GM19351 (cell line): ENCODE measurements around the gene PLCL1.

Source experiments
- ATAC-seq: cut with Tn5 transposase; IDR thresholded peaks from one replicate; pipeline ENCODE4 v1.9.1; 2021; ENCODE audit warnings: mild to moderate bottlenecking, moderate library complexity; ENCODE audit not compliant: unreplicated experiment

Gene PLCL1

DNA sequence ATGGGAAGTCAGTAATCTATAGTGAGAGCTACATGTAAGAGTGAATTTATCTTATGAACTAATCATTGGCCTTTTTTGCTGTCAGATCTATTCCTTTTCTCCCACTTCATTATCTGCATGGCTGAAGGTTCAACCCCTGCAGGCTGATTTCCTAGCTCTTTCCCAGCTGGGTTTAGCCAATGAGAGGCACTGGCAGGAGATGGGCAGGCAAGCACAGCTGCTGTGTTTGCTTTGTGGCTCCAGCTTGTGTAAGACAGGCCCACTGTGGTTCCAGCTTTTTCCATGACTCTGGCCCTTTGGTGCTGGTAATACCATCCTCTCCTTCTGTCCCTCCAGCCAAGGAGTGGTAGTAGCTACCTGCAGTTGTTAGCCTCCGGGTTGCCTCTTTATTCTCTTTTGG lies 248.8 kb downstream of the PLCL1 start:
- ATAC-seq = no peak

DNA sequence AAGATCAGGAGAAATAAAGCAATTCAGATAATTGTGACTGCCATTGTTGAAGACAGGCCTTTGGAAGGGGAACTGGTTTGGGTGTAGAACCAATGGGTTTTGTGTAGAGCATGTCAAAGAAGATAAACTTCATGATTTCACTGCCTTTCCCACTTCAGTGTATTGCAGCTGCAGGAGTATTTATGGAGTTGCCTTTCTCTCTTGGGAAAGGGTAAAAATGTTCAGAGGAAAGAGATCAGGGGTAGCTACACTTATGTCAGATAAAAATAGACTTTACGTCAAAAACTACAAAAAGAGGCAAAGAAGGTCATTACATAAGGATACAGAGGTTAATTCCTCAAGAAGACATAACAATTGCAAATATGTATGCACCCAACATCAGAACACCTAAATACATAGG lies 249.4 kb downstream of the PLCL1 start:
- ATAC-seq = no peak

DNA sequence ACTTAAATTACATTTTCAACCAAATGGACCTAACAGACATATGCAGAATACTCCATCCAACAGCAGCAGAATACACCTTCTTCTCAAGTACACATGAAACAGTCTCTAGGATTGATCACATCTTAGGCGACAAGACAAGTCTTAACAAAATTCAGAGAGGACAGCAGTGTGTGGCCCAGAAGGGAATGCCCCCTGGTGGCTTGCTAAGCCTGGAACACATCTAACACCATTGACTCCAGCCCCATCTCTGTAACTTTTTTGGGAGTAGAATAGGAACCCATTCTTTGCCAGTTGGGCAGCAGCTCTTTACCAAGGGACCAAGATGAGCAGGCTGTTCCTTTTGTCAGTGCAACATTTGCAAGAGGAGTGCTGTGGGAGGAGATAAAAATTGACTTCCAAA lies 249.9 kb downstream of the PLCL1 start:
- ATAC-seq = peak; percentile 94

DNA sequence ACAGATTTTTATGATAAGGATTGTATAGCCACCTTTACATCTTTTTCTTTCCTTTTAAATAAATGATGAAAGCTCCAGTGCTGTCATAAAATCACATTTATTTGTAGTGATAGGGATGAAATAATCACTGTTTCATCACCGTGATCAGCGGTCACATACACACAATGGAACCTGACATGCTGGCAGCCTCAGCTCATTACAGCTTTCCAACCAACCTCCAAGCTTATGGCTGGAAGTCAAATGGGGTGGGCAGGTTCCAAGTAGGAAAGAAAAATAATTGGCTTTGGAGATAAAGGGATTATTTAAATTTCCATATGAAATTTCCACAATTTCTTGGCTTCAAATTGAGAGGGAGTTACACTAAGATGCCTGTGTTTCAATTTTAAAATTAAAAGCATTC lies 251.3 kb downstream of the PLCL1 start:
- ATAC-seq = no peak

DNA sequence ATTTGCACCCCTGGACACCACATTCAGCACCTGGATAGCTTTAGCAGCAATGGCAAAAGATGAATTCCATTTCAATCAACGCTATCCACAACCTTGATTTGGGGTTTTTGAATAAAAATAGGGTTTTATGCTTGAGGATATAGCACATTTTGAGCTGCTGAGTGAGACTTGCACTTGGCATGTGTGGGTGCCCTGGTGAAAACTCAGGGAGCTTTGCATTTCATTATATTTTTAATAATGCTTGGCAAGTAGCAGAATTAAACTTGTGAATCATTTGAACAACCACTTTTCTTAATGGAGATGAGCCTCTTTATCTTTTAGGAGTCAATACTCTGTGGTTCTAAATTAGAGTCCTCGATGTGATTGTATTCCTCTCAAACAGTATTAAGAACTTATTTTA lies 252.4 kb downstream of the PLCL1 start:
- no peak for ATAC-seq

DNA sequence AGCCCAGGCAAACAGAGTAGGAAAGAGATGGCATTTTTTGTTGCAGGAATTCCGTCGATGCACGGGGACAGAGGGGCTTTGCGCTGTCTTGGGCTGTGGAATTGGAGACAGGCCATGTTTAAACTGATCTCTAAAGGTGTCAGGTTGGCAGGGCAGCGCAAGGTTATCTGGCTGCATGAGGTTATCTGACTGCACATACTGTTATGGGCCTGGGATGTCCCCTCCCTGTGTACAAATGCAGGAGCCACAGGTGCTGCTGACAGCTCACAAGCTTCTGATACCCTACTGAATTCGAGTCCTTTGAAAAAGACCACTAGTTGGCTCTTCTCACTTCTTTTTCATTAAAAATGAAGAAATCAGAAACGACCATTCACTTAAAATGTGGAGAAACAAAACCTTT lies 255.4 kb downstream of the PLCL1 start:
- ATAC-seq = no peak

DNA sequence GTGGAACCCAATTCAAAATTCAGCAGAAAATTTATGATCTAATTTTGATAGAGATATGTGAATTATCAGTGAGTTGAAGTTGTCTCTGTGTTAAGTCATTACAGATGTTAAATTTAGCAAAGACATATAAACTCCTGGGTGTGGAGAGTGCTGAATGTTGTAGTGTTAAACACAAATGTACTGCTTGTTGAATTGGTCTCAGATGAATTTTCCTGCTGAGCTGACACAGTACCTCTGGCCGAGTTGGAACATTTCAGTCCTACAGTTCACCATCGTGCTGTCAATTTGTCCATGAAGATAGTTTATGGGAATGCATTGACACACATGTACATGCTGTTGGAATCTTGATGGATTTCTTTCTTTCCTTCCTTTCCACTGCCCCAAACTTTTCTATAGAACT lies 255.9 kb downstream of the PLCL1 start:
- ATAC-seq = no peak

DNA sequence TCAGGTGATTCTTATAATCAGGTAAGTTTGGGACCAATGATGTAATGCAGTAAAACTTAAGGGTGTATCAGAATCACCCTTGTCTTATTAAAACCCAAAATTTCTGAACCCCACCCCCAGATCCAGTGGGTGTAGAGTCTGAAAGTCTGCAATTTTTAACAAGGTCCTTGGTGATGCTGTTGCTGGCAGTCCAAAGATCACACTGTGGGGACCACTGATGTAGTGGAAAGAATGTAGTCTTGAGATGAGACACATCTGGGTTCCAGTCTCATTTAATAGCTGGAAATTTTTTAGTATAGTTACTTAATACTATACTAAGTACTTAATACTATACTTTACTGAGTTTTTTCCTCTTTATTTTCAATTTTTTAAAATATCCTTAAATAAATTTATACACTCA lies 258.4 kb downstream of the PLCL1 start:
- ATAC-seq = no peak

DNA sequence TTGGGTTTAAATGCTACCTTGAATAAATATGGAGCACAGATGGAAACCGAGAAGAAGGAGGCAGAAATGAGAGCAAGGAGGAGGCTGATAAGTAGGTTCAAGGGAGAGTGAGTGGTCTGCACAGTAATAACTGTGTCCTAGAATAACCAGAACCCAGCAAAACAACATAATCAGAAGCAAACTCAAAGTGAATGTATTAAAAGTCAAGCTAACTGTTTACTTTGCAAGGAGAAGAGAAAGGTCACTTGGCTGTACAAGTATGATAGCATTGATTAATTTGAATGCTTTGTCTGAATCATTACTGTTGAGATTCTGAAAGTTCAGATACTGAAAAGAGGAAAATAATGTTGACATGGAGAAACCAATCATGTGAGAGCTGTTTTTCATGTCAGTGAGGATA lies 258.8 kb downstream of the PLCL1 start:
- no peak for ATAC-seq

DNA sequence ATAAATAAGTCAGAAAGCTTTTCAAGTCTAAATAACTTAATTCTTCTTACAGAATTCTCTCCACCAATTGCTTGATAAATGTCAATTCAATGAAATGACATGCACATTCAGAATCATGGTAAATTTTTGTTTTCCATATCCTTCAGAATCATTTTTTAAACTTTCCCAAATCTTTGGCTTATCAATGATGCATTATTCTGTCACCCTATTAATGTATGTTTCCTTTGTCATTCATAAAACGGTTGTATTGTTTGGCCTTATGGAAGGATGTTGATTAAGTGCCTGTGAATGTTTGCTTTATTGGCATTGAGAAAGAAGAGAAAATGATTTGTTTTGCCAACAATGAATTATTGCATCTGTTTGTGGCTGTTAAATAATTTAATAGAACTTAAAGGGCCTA lies 260.9 kb downstream of the PLCL1 start:
- no peak for ATAC-seq

DNA sequence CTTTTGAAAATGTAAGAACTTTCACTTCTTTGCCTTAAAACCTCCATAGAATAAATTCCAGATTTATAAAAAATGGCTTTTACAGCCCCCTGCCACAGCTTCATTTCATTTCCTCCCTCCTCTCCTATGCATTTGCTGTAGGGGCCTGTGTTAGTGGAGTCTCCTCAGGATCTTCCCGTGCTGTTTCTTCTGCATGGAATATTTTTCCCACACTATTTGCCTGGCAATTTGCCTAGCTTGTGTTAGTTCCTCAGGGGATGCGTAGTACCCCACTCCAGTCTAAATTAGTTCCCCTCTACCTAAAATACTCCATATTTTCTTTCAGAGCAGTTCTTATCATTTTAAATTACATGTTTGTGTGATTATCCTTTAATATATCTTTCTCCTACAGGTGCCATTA lies 262.2 kb downstream of the PLCL1 start:
- ATAC-seq = no peak

DNA sequence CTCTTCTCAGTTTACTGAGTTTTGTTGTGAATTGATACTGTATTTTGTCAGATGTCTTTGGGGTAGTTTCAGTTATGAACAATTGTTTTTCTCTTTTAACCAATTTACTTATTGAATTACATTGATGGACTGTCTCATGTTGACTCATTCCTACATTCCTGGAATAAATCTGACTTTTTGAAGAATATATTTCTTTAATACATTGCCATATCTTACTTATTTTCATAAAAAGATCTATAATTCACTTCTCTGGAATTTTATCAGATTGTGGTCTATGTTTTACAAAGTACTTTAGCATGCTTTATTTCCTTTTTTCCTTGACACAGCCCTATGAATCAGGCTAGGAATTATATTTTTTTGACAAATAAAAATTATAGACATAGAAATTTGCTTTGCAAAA lies 268.3 kb downstream of the PLCL1 start:
- no peak for ATAC-seq

DNA sequence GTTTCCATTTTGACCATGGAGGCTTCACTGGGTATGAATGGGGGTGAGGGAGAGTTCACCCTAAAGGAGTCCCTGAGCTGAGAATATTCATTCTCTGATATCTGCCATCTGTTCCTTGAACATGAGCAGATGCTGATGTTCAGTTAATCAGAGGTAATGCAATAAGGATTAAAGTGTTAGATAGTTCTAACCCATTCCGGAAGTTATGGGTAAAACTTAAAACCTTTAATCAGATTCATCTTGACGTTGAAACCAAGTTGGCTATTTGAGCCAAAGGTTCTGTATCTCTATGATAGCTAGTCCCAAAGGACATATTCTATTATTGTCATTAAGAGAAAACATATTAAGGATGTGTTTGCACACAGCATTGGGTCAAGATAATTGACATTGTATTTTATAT lies 268.9 kb downstream of the PLCL1 start:
- ATAC-seq = no peak

DNA sequence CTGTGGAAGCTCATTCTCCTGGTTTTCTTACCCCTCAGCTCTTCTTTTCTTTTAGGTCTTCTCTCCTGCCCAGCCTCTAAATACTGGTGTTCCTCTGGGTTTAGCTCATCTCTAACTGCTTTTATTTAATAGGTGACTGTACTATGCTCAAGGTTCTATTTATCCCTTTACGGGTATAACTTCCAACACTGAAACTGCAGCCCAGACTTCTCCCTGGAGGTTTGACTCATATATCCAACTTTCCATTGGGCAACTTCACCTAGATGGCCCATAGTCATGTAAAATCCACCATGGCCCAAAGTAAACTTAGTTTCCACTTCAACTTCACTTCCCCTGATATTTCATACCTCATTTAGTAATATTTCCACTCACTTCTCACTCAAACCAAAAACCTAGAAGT lies 273.1 kb downstream of the PLCL1 start:
- ATAC-seq = no peak

DNA sequence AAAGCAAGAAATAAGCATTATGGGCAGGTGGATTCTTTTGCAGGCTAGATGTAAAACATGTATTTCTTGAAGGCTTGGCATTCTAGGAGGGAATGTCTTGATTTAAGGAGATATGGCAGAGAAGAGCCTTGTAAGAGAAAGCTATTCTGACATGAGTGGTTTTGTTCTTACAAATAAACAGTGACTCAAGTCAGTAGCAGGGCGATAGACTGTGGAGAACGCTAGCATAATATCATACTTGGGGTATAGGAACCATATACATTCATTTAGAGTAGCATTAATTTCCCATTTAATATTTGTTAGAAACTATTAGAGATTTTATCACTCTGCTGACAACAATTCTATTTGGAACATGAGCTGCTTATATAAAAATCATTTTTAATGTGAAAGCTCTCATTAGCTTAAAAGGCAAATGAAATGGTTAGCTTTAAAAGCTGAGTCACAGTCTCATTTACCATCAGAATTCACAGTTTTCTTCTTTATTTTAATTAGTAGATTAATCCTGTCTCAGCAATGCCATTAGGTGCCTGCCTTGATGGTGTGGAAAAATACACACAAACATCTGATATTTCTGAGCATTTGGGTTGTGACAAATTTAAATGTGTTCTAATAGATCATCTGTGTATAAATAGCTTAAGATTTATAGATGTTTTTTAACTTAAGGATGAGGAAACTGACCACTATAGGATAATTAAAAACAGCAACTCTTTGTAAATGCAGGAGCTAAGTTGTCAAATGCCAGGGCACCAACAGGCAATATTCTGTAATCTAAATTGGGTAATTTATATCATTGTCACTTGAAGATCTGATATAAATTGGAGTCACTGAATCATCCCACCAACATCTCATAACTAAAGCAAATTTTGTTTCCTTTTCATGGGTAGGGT lies 276.7 kb downstream of the PLCL1 start:
- peak; percentile 51 for ATAC-seq

DNA sequence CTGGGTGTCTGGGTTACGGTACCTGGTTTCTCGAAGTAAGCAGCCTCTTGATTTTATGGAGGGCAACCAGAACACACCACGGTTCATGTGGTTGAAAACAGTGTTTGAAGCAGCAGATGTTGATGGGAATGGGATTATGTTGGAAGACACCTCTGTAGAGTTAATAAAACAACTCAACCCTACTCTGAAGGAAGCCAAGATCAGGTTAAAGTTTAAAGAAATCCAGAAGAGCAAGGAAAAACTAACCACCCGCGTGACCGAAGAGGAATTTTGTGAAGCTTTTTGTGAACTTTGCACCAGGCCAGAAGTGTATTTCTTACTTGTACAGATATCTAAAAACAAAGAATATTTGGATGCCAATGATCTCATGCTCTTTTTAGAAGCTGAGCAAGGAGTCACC lies 279.8 kb downstream of the PLCL1 start:
- ATAC-seq = no peak

DNA sequence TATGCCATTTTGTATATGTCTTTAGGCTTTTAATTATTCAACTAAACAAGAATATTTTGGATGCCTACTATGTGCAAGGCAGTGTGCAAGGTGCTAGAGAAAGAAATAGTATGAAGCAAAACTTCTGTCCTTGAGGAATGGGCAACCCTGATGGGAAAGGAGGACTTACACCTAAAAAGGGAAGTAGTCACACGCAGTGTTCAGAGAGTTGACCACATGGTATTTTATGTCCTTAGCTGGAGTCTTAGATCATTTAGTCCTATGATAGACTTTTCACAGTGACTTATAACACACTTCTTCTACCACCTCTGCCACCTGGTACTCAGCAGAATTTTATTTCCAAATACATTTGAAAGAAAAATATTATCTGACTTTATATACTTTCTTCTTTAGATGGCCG lies 291.6 kb downstream of the PLCL1 start:
- no peak for ATAC-seq

DNA sequence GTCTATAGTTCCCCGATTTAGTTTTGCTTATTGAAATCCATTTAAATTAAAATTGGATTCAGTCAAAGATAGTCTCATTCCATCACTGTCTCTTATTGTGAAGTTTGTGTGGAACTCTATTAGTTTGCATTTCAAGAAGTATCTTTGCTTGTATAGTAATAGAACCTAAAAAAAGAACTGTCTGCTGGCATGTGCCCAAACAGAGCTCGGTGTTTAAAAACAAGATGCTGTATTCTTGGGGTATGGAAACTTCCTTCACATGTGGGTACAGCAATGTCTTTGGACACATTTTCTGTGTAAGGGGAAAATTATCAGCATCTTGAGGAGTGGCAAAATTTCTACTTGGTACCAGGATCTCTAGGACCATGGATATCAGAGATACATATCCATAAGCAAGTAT lies 292.6 kb downstream of the PLCL1 start:
- ATAC-seq = no peak

DNA sequence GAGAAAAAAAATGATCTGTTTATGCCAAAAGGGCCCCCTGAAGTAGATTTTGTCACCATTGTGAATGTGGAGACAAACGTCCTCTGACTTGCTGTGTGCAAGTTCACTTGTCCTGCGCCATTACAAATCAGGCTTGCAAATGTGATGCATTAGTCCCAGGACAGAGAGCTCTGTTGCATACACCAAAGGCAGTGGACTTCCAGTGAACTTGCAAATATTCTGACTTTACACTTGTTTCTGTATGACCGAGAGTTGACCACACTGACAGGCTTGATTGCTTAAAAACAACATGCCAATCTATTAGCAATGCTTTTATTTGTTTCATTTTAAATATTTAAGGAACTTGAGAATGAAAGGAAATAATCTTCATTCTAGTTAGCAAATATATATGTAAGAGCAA lies 293.2 kb downstream of the PLCL1 start:
- ATAC-seq = peak; percentile 70

DNA sequence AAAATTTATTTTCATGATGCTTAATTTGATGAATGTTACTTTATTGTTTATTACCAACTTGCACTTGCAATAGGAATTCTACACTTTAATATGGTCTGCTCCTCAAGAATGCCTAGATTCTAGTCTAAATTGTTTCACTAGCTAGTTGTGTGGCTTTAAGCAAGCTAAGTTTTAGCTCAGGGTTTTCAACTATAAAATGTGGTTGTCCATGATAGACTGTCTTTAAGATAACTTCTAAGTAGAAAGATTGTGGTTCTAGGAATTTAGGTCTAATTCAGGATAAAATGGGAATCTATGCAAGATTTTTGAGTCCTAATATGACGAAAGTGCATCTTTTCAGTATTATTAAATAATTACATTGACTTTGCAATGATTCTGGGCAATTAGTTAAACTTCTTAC lies 294.0 kb downstream of the PLCL1 start:
- ATAC-seq = no peak

DNA sequence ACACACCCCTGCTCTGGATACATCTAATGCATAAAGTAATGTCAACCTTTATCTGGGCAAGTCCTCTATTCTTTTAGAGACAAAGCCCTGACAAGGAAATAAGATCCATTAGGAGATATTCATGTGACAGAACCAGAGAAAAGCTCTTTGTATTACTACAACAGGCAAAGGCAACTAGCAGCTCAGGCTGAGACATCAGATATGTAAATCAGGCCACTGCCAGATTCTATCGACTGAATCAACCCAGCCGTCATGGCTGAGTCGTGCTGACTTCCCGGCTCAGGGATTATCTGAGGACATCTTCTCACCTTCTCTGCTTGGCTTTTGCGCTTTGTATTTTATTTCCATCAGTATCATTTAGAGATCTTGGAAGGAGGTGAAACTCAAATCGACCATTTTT lies 294.5 kb downstream of the PLCL1 start:
- no peak for ATAC-seq

DNA sequence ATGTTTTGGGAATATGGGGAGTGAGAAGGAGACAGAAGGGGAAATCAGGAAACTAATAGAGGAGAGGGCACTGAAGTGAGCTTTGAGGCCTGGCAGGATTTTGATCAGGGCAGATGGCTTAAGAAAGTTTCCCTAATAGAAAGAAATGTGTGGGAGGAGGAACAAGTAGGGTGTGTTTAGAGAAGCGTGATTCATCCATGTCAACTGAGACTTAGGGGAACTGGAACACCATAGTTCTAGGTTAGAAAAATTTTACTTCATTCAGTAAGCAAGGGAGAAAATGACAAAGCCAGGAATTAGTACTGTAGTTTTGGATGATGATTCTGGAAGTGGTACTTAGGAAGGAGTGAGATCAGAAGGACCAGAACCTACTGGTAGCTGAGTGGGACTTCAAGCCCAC lies 296.0 kb downstream of the PLCL1 start:
- no peak for ATAC-seq

DNA sequence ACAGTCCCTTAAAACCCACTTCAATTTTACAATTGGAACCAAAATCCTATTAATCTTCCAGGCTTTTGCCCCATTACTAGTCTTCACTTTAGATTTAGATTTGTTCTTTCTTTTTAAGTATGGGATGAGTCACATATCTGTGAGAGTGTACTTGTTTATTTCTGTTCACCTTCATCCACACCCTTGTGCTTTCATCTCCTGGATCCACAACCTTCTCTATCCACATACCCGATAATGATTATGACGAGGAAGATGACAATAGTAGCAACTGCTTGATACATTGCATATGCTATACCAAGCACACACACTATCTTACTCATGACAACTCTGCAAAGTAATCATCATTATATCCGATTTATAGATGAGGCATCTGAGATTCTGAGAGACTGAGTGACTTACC lies 297.3 kb downstream of the PLCL1 start:
- ATAC-seq = no peak
